Endothelial cell of umbilical vein (primary cell): ENCODE results near the gene EZH1. TPM values are rescaled to one million over a fixed set of nuclear protein-coding genes. Genes with fewer than 3 reads are reported as not detected.

Experiments used
- BruUV-seq: library from RNA; stranded (reverse); fragments of 400-500 nt; replicated peaks from 2 replicates; lab custom pipeline; 2021; lab: Mats Ljungman, UMichigan
- CTCF ChIA-PET: fragments of 300-600, 350-600 bp; sonication (Branson Sonifier 250); formaldehyde crosslinking; loops from one replicate; lab custom pipeline; 2021; ENCODE audit warnings: antibody characterized with exemption, inconsistent platforms; lab: Charles Lee
- POLR2A ChIA-PET: fragments of 300-600, 350-600 bp; sonication (Branson Sonifier 250); formaldehyde crosslinking; loops from one replicate; lab custom pipeline; 2021; ENCODE audit warnings: antibody characterized with exemption, inconsistent platforms; lab: Charles Lee
- DNase-seq: peaks from one replicate; pipeline ENCODE4 v3.0.0-alpha.2; 2011; ENCODE audit warnings: low read depth, low spot score
- FAIRE-seq: peaks from 2 replicates; lab custom pipeline; 2011; peaks lifted over from hg19 to GRCh38; lab: Jason Lieb, UNC
- H2AFZ ChIP-seq: 2 replicates; pipeline ENCODE4 v1.6.0; 2012; ENCODE audit warnings: low read depth, low read length, control low read depth, inconsistent platforms
- H3K27ac ChIP-seq: 2 replicates; pipeline ENCODE4 v1.5.1; 2011; ENCODE audit warnings: low read depth, mild to moderate bottlenecking, control low read depth, low read length, moderate library complexity; ENCODE audit not compliant: insufficient read depth
- H3K27me3 ChIP-seq, 2 experiments: 2 replicates each; pipeline versions ENCODE4 v1.6.0 to v1.6.1; 2011; ENCODE audit warnings: low read length in 2 of 2, mixed read lengths in 1 of 2; ENCODE audit not compliant: control insufficient read depth in 2 of 2, insufficient read depth in 2 of 2
- H3K36me3 ChIP-seq, 2 experiments: 2 replicates in 1 of 2; 3 replicates in 1 of 2; pipeline ENCODE4 v1.5.1; 2011; ENCODE audit warnings: low read length in 2 of 2, mild to moderate bottlenecking in 1 of 2, moderate library complexity in 1 of 2; ENCODE audit not compliant: control insufficient read depth in 2 of 2, insufficient read depth in 2 of 2; ENCODE audit errors: extremely low read depth in 1 of 2
- H3K4me1 ChIP-seq: 3 replicates; pipeline ENCODE4 v1.5.1; 2011; ENCODE audit warnings: mild to moderate bottlenecking, low read length; ENCODE audit not compliant: control insufficient read depth, insufficient read depth; ENCODE audit errors: extremely low read depth
- H3K4me2 ChIP-seq: 2 replicates; pipeline ENCODE4 v1.6.1; 2011; ENCODE audit warnings: low read length, control low read depth, mixed read lengths; ENCODE audit not compliant: insufficient read depth
- H3K4me3 ChIP-seq, 3 experiments: fragments of 200-600 bp in 1 of 3; sonication (generic), shearing (Covaris generic) in 1 of 3; replicated peaks in 1 of 3; 2 replicates each; pipeline ENCODE4 v1.5.1; 2011 to 2016; ENCODE audit warnings: control low read depth in 3 of 3, low read length in 3 of 3, mild to moderate bottlenecking in 2 of 3, inconsistent platforms in 1 of 3, low read depth in 1 of 3, moderate library complexity in 1 of 3; ENCODE audit not compliant: insufficient read depth in 1 of 3
- H3K79me2 ChIP-seq: 2 replicates; pipeline ENCODE4 v1.6.0; 2012; ENCODE audit warnings: low read length, inconsistent platforms; ENCODE audit not compliant: control insufficient read depth, insufficient read depth
- H3K9ac ChIP-seq: replicated peaks from 2 replicates; pipeline ENCODE3; 2011; ENCODE audit warnings: low read length, control low read depth; ENCODE audit not compliant: insufficient read depth; ENCODE audit errors: extremely low read depth
- H3K9me1 ChIP-seq: replicated peaks from 3 replicates; pipeline ENCODE4 v1.6.0; 2011; ENCODE audit warnings: mild to moderate bottlenecking, low read length; ENCODE audit not compliant: control insufficient read depth, insufficient read depth; ENCODE audit errors: extremely low read depth
- H3K9me3 ChIP-seq: replicated peaks from 2 replicates; pipeline ENCODE4 v1.5.1; 2012; ENCODE audit warnings: low read length, inconsistent platforms; ENCODE audit not compliant: control insufficient read depth, insufficient read depth
- H4K20me1 ChIP-seq: replicated peaks from 2 replicates; pipeline ENCODE3; 2011; ENCODE audit warnings: mild to moderate bottlenecking, low read length; ENCODE audit not compliant: control insufficient read depth, insufficient read depth; ENCODE audit errors: extremely low read depth
- EZH2 ChIP-seq: IDR thresholded peaks from 2 replicates; pipeline ENCODE4 v1.6.1; 2012; ENCODE audit warnings: borderline replicate concordance, low read depth, mild to moderate bottlenecking, moderate library complexity, low read length, inconsistent platforms; ENCODE audit not compliant: severe bottlenecking
- GATA2 ChIP-seq: IDR thresholded peaks from 2 replicates; pipeline ENCODE4 v1.7.0; 2011; ENCODE audit warnings: low read depth, mild to moderate bottlenecking, moderate library complexity, mixed read lengths, low read length; ENCODE audit not compliant: insufficient read length, insufficient read depth
- POLR2A ChIP-seq: IDR thresholded peaks from 2 replicates; pipeline ENCODE4 v1.6.1; 2012; ENCODE audit warnings: low read depth, mild to moderate bottlenecking, control low read depth, low read length
- POLR2AphosphoS5 ChIP-seq: IDR thresholded peaks from 2 replicates; pipeline ENCODE4 v1.6.1; 2012; ENCODE audit warnings: low read depth, mild to moderate bottlenecking, control low read depth, low read length, moderate library complexity; ENCODE audit not compliant: insufficient read depth
- dilution Hi-C: fragments of 300-500 bp; cut with MboI; formaldehyde crosslinking; loops from one replicate; pipeline ENCODE4 v1.15.0; 2019; ENCODE audit warnings: low sequenced_read_pairs; ENCODE audit not compliant: extremely low pct_ligation_motif_present
- intact Hi-C: fragments of 100-400 bp; cut with micrococcal nuclease; formaldehyde crosslinking; loops from one replicate; pipeline ENCODE4 v1.10.0; 2022
- polyA plus RNA-seq, 4 experiments: library from polyadenylated mRNA; depleted of rRNA in 3 of 4; stranded (reverse) in 3 of 4; unstranded in 1 of 4; fragments of >200 nt; gene quantifications; 2 replicates each; pipeline versions ENCODE4 v1.2.1 to v1.2.3, GENCODE V29; 2011 to 2012; ENCODE audit warnings: missing spikeins in 1 of 4
- total RNA-seq: library from RNA; stranded (reverse); gene quantifications from 2 replicates; pipeline ENCODE4 v1.2.3, GENCODE V29; 2021

EZH1 gene
- total and polyA plus RNA-seq, 2 donors (not counting 3 experiments of a cell fraction or from before 2014, with no cell fraction given): 31.4 to 33.7 TPM

DNA sequence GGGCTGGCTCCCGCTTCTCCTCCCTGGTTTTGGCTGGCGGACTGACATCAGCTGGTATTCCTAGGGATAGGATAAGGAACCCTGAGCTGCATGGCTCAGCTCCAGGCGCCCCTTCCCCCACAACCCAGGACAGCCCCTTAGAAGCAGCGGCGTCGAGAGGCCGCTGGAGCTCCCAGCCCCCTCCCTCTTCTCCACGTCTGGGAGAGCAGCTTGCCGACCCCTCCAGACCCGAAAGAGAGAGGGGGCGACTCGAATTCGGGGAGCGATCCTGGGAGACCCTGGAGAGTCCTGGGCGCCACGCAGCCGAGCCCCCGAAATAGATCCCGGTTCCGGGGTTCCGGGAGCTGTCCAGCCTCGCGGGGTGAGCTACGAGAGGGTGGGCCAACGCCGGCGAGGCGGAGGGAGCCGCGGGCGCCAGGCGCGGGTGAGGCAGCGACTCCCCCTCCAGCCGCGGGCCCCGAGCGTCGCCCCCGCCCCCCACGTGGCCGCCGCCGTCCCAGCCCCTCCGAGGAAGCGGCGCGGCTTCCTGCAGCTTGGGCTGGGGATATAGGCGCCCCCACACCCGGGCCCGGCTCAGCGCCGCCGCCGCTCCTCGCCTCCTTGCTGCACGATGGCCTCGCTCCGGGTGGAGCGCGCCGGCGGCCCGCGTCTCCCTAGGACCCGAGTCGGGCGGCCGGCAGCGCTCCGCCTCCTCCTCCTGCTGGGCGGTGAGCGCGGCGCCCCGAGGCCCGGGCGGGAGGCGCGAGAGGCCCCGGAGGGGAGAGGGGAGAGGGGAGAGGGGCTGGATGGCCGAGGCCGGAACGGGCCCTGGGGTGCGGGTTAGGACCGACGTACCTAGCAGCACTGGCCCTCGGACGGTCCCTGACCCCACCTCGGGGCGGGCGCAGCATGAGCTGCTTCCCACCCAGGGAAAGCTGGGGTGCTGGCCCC lies 16.1 kb upstream of the EZH1 start, which contains the start of gene RAMP2:
RAMP2 (plus strand) TSS at position 576 of the 930 bp plus-strand sequence; CDS start at position 611, 35 bp downstream.
- H2AFZ ChIP-seq: peak within 1 kb of the TSS; percentile 76
- H3K4me3 ChIP-seq: peak within 1 kb of the TSS; percentile 10 to 67 (median 14)
- intact Hi-C loops: no loop called here
- peaks cover 39% of the 10 kb centered on the region for H3K4me1 ChIP-seq
- FAIRE-seq (no peak), DNase-seq (peak; percentile 28)
- H3K9me1 ChIP-seq: no peaks in the 10 kb centered on the region
- H3K27me3 ChIP-seq: peaks cover 0 to 3% of the 10 kb centered on the region in 2 experiments
- H3K9me3 ChIP-seq: no peaks in the 10 kb centered on the region
- TF ChIP-seq GATA2 (no peak), POLR2AphosphoS5 (peak; percentile 35)
- H3K9ac ChIP-seq: peak within 1 kb of the TSS; percentile 49
- peak within 1 kb of the TSS; percentile 46 for H3K4me2 ChIP-seq
- no peaks in the 10 kb centered on the region for H3K36me3 ChIP-seq
- no TSS peak for BruUV-seq
- H3K27ac ChIP-seq: no peak within 1 kb of the TSS
- no peaks in the 10 kb centered on the region for H4K20me1 ChIP-seq
- dilution Hi-C loops: no loop called here
- ChIA-PET CTCF (interaction anchor here (1.0 to 3.8 kb wide), 5 partner anchors 11 to 183 kb away, joined by 3 to 12 read pairs (median 4); partner anchors contain the start of genes BECN1 and VPS25), POLR2A (interaction anchor here (1.0 to 1.2 kb wide), 2 partner anchors 12 to 20 kb away, joined by 3 read pairs; partner anchors contain the start of genes VPS25 and WNK4)
- no peaks in the 10 kb centered on the region for H3K79me2 ChIP-seq

DNA sequence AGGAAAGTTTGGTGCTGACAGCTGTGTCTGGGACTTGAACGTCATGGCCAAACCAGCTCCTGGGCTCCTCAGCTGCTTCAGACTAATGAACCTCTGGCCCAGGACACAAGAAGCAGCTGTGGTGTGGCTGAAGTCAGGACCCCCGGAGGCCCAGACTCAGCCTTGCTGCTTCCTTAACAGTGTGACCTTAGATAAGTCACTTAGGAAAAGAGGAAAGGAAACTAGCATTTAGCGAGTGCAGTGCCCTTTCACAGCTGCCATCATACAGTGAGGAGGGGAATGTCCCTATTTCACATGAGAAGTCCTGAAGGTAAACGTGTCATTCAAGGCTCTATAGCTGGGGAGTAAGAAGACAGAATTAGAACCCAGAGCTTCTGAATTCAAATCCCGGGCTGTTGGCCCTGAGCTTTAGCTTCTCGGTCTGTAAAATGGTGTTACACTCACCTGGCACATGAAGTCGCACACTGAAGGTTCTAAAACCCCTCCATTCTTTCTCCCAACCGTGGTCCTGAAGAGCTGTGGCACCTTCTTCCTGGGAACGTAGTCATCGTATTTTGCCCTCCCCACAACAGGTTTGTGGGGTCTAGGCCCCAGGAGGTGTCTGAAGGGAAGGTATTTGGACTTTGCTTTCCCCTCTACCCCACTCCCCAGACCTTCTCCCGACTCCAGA lies 15.3 kb upstream of the EZH1 start:
- Histone ChIP-seq H3K9ac (no peak overlapping the region), H3K27ac (no peak overlapping the region), H3K79me2 (no peaks in the 10 kb centered on the region), H4K20me1 (no peaks in the 10 kb centered on the region), H3K36me3 (no peaks in the 10 kb centered on the region), H3K9me1 (no peaks in the 10 kb centered on the region), H3K4me2 (peak overlapping the region; percentile 5), H3K4me1 (peaks cover 39% of the 10 kb centered on the region), H3K4me3 (peak overlapping the region in 1 of 3 experiments; percentile 67), H3K9me3 (no peaks in the 10 kb centered on the region), H3K27me3 (peaks cover 0 to 3% of the 10 kb centered on the region in 2 experiments), H2AFZ (no peak overlapping the region)
- peak; percentile 40 for DNase-seq
- dilution Hi-C loops: no loop called here
- no peak for TF ChIP-seq POLR2A
- no peak for TF ChIP-seq POLR2AphosphoS5
- no peak for TF ChIP-seq EZH2
- intact Hi-C loops: no loop called here
- BruUV-seq: no TSS peak
- peak; percentile 28 for FAIRE-seq
- ChIA-PET POLR2A (interaction anchor here (1.2 kb wide), 1 partner anchor 13 kb away, joined by 3 read pairs; the partner anchor contains the start of gene VPS25), CTCF (interaction anchor here (0.9 to 3.8 kb wide), 8 partner anchors 11 to 182 kb away, joined by 3 to 12 read pairs (median 4); partner anchors contain the start of genes BECN1, COA3 and VPS25)
